ENCODE results near the gene MIA3.

The MIA3 gene

DNA sequence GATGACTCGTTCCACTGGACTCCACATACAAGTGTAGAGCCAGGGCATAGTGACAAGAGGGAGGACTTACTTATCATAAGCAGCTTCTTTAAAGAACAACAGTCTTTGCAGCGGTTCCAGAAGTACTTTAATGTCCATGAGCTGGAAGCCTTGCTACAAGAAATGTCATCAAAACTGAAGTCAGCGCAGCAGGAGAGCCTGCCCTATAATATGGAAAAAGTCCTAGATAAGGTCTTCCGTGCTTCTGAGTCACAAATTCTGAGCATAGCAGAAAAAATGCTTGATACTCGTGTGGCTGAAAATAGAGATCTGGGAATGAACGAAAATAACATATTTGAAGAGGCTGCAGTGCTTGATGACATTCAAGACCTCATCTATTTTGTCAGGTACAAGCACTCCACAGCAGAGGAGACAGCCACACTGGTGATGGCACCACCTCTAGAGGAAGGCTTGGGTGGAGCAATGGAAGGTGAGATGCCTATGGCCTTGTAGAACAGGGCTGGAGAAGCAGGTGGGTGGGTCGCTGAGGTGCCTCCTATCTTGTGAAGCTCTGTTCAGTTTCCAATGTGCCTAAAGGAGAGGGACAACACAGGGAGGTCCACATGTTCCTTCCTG, 12.1 kb downstream of the MIA3 start:
- FAIRE-seq (no peak), DNase-seq (ENCODE audit: insufficient read length, low spot score) (no peak)
- TF ChIP-seq, protein P1, sequence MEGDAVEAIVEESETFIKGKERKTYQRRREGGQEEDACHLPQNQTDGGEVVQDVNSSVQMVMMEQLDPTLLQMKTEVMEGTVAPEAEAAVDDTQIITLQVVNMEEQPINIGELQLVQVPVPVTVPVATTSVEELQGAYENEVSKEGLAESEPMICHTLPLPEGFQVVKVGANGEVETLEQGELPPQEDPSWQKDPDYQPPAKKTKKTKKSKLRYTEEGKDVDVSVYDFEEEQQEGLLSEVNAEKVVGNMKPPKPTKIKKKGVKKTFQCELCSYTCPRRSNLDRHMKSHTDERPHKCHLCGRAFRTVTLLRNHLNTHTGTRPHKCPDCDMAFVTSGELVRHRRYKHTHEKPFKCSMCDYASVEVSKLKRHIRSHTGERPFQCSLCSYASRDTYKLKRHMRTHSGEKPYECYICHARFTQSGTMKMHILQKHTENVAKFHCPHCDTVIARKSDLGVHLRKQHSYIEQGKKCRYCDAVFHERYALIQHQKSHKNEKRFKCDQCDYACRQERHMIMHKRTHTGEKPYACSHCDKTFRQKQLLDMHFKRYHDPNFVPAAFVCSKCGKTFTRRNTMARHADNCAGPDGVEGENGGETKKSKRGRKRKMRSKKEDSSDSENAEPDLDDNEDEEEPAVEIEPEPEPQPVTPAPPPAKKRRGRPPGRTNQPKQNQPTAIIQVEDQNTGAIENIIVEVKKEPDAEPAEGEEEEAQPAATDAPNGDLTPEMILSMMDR (IDR thresholded peaks at IDR 0.05; ENCODE audit: insufficient read depth, missing control alignments) = no peak

DNA sequence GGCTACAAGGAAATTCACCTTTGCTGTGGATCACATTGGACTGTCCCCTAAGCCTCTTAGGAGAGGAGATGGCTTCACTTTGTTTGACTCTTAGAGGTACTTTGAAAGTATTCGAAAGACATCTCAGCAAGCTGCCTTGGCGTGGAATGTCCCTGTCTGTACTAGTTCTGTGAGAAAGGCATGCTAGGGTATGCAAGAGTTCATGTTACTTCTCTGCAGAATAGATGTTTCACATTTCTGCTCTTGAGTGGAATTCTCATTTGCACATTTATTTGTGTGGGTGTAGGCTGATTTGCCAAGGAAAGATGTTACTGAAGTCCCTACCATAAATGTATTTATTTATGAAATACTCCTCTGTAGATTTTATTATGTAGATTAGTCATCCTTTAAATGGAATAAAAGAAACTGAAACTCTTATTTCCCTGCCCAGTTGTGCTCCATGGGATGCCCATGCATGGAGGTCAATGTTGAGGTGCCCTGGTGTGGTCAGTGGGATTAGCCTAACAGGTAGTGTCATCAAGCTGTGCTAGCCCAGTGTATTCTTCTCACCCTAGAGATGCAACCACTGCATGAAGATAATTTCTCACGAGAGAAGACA, 13.8 kb downstream of the MIA3 start:
- DNase-seq (ENCODE audit: insufficient read length, low spot score) (no peak), FAIRE-seq (no peak)
- TF ChIP-seq, protein P1 (IDR thresholded peaks at IDR 0.05; ENCODE audit: insufficient read depth, missing control alignments) = no peak

DNA sequence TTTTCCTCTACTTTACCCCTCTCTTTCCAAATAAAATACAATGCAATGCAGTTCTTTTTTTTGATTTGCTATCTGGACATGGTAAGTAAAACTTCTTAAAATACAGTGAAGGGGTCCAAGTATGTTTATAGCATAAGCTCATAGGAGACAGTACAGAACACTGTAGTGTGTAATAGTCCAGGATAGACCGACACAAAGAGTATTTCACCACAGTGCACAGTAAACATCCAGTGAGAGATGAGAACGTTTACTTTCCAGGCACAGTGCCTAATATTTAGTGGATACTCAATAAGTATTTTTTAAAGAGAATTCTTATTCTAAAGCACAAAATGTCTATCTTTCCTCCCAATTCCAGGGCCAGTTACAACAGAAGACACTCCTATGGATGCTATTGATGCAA, 14.9 kb downstream of the MIA3 start:
- TF ChIP-seq, protein P1 (IDR thresholded peaks at IDR 0.05; ENCODE audit: insufficient read depth, missing control alignments) = no peak
- no peak for DNase-seq (ENCODE audit: insufficient read length, low spot score)
- FAIRE-seq = no peak

DNA sequence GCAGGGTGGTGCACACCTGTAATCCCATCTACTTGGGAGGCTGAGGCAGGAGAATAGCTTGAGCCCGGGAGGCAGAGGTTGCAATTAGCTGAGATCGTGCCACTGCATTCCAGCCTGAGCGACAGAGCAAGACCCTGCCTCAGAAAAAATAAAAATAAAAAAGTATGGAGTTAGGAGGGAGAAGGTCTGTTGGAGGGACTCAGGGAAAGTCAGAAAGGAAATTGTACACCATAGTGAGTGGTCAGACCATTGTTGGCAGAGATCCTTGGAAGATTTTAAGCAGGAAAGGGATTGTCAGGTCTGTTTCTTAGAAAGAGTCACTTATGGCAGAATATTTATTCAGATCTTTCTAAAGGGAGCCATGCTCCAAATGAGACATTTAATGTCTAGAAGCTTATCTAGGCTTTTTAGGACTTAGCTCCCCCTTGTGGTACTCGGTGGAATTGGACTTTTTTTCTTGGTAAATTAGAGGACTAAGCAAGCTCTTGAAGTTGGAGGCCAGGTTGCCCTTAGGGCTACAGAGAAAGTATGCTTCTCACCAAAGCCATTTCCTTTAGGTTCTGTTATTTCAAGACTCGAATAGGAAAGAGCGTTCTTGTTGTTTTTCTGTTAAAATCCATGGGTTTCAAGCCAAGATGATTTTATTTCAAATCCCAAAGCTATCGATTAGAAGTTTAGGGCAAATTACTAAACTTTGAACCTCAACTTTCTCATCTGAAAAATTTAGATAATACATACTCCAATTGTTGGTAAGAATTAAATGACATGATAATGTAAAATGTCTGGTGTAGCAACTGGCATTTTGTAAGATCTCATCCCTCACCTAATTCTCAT, 16.5 kb downstream of the MIA3 start:
- TF ChIP-seq, protein P1 (IDR thresholded peaks at IDR 0.05; ENCODE audit: insufficient read depth, missing control alignments) = peak; percentile 99
- DNase-seq (ENCODE audit: insufficient read length, low spot score) (peak; percentile 40), FAIRE-seq (peak; percentile 99)

DNA sequence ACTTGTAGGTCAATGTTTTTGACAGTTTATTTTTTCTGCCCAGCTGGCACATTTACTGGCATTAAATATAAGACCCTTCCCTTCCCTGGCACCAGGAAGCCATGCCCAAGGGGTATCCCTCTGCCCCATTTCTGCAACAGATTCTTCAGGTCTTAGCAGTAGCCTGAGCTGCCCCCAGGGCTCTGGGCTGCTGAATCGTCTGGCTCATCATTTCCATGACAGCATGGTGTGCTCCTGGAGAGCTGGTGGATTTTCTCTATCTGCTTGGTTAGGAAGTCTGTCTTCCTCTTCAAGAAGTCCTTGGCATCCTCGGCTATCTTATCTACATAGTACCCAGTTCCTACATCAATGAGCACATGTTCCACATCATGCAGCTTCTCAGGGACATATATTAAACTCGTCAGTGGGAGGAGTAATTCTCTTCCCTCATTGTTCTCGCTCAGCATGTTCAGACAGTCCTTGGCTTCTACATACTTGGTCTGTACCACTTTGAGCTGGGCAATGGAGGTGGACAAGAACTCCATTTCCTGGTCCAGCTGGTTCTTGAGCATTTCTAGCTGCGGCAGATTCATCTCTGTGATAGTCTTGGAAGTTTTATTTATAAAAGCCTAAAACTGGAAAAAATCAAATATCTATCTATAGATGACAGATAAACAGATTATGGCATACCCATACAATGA, 23.5 kb downstream of the MIA3 start:
- FAIRE-seq = no peak
- TF ChIP-seq, protein P1 (IDR thresholded peaks at IDR 0.05; ENCODE audit: insufficient read depth, missing control alignments) = no peak
- DNase-seq (ENCODE audit: insufficient read length, low spot score) = no peak

DNA sequence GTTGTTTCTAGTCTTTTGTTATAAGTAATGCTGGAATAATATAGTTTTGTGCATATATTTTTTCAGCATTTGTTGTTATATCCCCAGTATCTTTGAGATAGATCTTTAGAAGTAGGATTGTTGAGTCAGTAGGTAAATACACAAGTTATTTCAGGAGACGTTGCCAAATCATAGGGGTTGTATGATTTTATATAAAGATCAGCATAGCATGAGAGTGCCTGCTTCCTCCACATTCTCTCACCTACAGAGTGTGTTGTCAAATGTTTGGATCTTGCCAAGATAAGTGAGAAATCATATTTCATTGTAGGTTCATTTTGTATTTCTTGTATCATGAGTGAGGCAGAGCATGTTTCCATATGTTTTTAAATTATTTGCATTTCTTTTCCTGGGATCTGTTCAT, 24.6 kb downstream of the MIA3 start:
- DNase-seq (ENCODE audit: insufficient read length, low spot score) = no peak
- TF ChIP-seq, protein P1 (IDR thresholded peaks at IDR 0.05; ENCODE audit: insufficient read depth, missing control alignments) = no peak
- FAIRE-seq = peak; percentile 51
